Mammary epithelial cell (primary cell): ENCODE data around the gene ZBTB39.

Source experiments
- CTCF ChIP-seq, 2 donors: IDR thresholded peaks in 1 of 2; conservative IDR thresholded peaks in 1 of 2; 2 replicates each; pipeline ENCODE4 v1.5.1; 2011 to 2012; ENCODE audit warnings: inconsistent platforms in 2 of 2, low read length in 2 of 2, mild to moderate bottlenecking in 2 of 2, control low read depth in 1 of 2, low read depth in 1 of 2; ENCODE audit not compliant: insufficient read depth in 1 of 2; ENCODE audit errors: extremely low read depth in 1 of 2
- EZH2 ChIP-seq: IDR thresholded peaks from 2 replicates; pipeline ENCODE4 v1.6.1; 2012; ENCODE audit warnings: low read length, inconsistent platforms, borderline replicate concordance

- TF ChIP-seq CTCF (conservative IDR thresholded peaks at IDR 0.05 in 1 of 2, IDR thresholded peaks at IDR 0.05 in 1 of 2; ENCODE audit: extremely low read depth in 1 of 2, insufficient read depth in 1 of 2, low read depth in 1 of 2, low read length in 2 of 2) (no peak), EZH2 (no peak)
Observed at GRCh38 chr12:57011438-57012424, 5.4 kb upstream of the ZBTB39 start.
